Activated naive CD4-positive, alpha-beta T cell treated with anti-CD3 and anti-CD28 coated beads, Interleukin-2, amount 50 U/mL, for 24 hours (primary cell): Measurements from ENCODE around the gene ZNF879.

Experiments used
- H3K27ac Mint-ChIP-seq: one replicate; pipeline ENCODE4 v1.8.0; 2021; ENCODE audit warnings: mild to moderate bottlenecking, mixed read lengths
- H3K27me3 Mint-ChIP-seq: one replicate; pipeline ENCODE4 v1.8.0; 2021; ENCODE audit warnings: mixed read lengths
- H3K36me3 Mint-ChIP-seq: one replicate; pipeline ENCODE4 v1.8.0; 2021; ENCODE audit warnings: mixed read lengths
- H3K4me1 Mint-ChIP-seq: one replicate; pipeline ENCODE4 v1.8.0; 2021; ENCODE audit warnings: mixed read lengths
- H3K4me3 Mint-ChIP-seq: one replicate; pipeline ENCODE4 v1.8.0; 2021; ENCODE audit warnings: mild to moderate bottlenecking, mixed read lengths
- H3K9me3 Mint-ChIP-seq: one replicate; pipeline ENCODE4 v1.8.0; 2021; ENCODE audit warnings: mixed read lengths

ZNF879 gene

GRCh38 chr5:178994580-178995340, 28.8 kb upstream of the ZNF879 start, which contains the start of gene GRM6:
TSS of gene GRM6 (minus strand) at chr5:178995320. CDS start at chr5:178994944, 376 bp downstream.
- Mint-ChIP-seq H3K4me3 (no peak within 1 kb of the TSS), H3K27ac (no peak within 1 kb of the TSS)

GRCh38 chr5:178995341-178995690, 28.3 kb upstream of the ZNF879 start:
- no peaks in the 10 kb centered on the region for H3K4me1 Mint-ChIP-seq
- H3K36me3 Mint-ChIP-seq, result no peaks in the 10 kb centered on the region
- peaks cover 24% of the 10 kb centered on the region for H3K27me3 Mint-ChIP-seq
- no peak overlapping the region for H3K4me3 Mint-ChIP-seq
- H3K9me3 Mint-ChIP-seq, result no peaks in the 10 kb centered on the region
- no peak overlapping the region for H3K27ac Mint-ChIP-seq

More at GRCh38 chr5:178994580-178995340, 28.8 kb upstream of the ZNF879 start, which contains the start of gene GRM6:
- Mint-ChIP-seq H3K4me1 (no peaks in the 10 kb centered on the region), H3K36me3 (no peaks in the 10 kb centered on the region), H3K27me3 (peaks cover 24% of the 10 kb centered on the region), H3K9me3 (no peaks in the 10 kb centered on the region)

GRCh38 chr5:178996156-178996555, 27.4 kb upstream of the ZNF879 start:
- H3K4me3 Mint-ChIP-seq, result no peak overlapping the region
- no peaks in the 10 kb centered on the region for H3K4me1 Mint-ChIP-seq
- no peak overlapping the region for H3K27ac Mint-ChIP-seq
- no peaks in the 10 kb centered on the region for H3K9me3 Mint-ChIP-seq
- H3K27me3 Mint-ChIP-seq, result peaks cover 26% of the 10 kb centered on the region
- peaks cover under 1% of the 10 kb centered on the region for H3K36me3 Mint-ChIP-seq

GRCh38 chr5:178997191-178997590, 26.4 kb upstream of the ZNF879 start:
- Mint-ChIP-seq H3K4me3 (no peak overlapping the region), H3K4me1 (no peaks in the 10 kb centered on the region), H3K9me3 (peaks cover under 1% of the 10 kb centered on the region), H3K36me3 (peaks cover 1% of the 10 kb centered on the region), H3K27ac (no peak overlapping the region), H3K27me3 (peaks cover 22% of the 10 kb centered on the region)

GRCh38 chr5:178998441-178998840, 25.2 kb upstream of the ZNF879 start:
- no peak overlapping the region for H3K4me3 Mint-ChIP-seq
- H3K4me1 Mint-ChIP-seq, result no peaks in the 10 kb centered on the region
- H3K36me3 Mint-ChIP-seq, result peaks cover 1% of the 10 kb centered on the region
- H3K9me3 Mint-ChIP-seq, result peaks cover 6% of the 10 kb centered on the region
- peaks cover 20% of the 10 kb centered on the region for H3K27me3 Mint-ChIP-seq
- no peak overlapping the region for H3K27ac Mint-ChIP-seq

- H3K4me1 Mint-ChIP-seq, result no peaks in the 10 kb centered on the region
- no peaks in the 10 kb centered on the region for H3K36me3 Mint-ChIP-seq
- H3K4me3 Mint-ChIP-seq, result no peak overlapping the region
- H3K27me3 Mint-ChIP-seq, result peaks cover 14% of the 10 kb centered on the region
- peaks cover 26% of the 10 kb centered on the region for H3K9me3 Mint-ChIP-seq
- no peak overlapping the region for H3K27ac Mint-ChIP-seq
These were observed 17.0 kb upstream of the ZNF879 start for GRCh38 chr5:179006564-179006963.

GRCh38 chr5:179008667-179009066, 14.9 kb upstream of the ZNF879 start:
- Mint-ChIP-seq H3K9me3 (peaks cover 25% of the 10 kb centered on the region), H3K4me1 (no peaks in the 10 kb centered on the region), H3K27me3 (peaks cover 6% of the 10 kb centered on the region), H3K27ac (no peak overlapping the region), H3K36me3 (no peaks in the 10 kb centered on the region), H3K4me3 (no peak overlapping the region)

- no peak overlapping the region for H3K27ac Mint-ChIP-seq
- no peaks in the 10 kb centered on the region for H3K27me3 Mint-ChIP-seq
- peaks cover 4% of the 10 kb centered on the region for H3K4me1 Mint-ChIP-seq
- H3K4me3 Mint-ChIP-seq, result no peak overlapping the region
- H3K36me3 Mint-ChIP-seq, result peaks cover 75% of the 10 kb centered on the region
- H3K9me3 Mint-ChIP-seq, result peaks cover 34% of the 10 kb centered on the region
These were observed 9.5 kb downstream of the ZNF879 start for GRCh38 chr5:179033004-179033580.

- Mint-ChIP-seq H3K27ac (no peak overlapping the region), H3K4me3 (no peak overlapping the region), H3K9me3 (peaks cover 30% of the 10 kb centered on the region), H3K36me3 (peaks cover 10% of the 10 kb centered on the region), H3K27me3 (peaks cover 1% of the 10 kb centered on the region), H3K4me1 (no peaks in the 10 kb centered on the region)
These were observed 21.2 kb downstream of the ZNF879 start for GRCh38 chr5:179044765-179045164.

GRCh38 chr5:179051784-179052183, 28.2 kb downstream of the ZNF879 start:
- H3K4me3 Mint-ChIP-seq, result no peak overlapping the region
- no peak overlapping the region for H3K27ac Mint-ChIP-seq
- peaks cover 2% of the 10 kb centered on the region for H3K36me3 Mint-ChIP-seq
- H3K27me3 Mint-ChIP-seq, result peaks cover 3% of the 10 kb centered on the region
- peaks cover 11% of the 10 kb centered on the region for H3K9me3 Mint-ChIP-seq
- H3K4me1 Mint-ChIP-seq, result no peaks in the 10 kb centered on the region

GRCh38 chr5:179054036-179054785, 30.6 kb downstream of the ZNF879 start:
- Mint-ChIP-seq H3K27me3 (peaks cover 6% of the 10 kb centered on the region), H3K4me1 (no peaks in the 10 kb centered on the region), H3K36me3 (no peaks in the 10 kb centered on the region), H3K9me3 (peaks cover 5% of the 10 kb centered on the region), H3K4me3 (no peak overlapping the region), H3K27ac (no peak overlapping the region)

- Mint-ChIP-seq H3K27me3 (peaks cover 6% of the 10 kb centered on the region), H3K27ac (no peak overlapping the region), H3K4me1 (peaks cover 6% of the 10 kb centered on the region), H3K9me3 (peaks cover 10% of the 10 kb centered on the region), H3K4me3 (no peak overlapping the region), H3K36me3 (peaks cover 3% of the 10 kb centered on the region)
These were observed 31.3 kb downstream of the ZNF879 start for GRCh38 chr5:179054876-179055275.

- Mint-ChIP-seq H3K4me1 (peaks cover 9% of the 10 kb centered on the region), H3K36me3 (peaks cover 3% of the 10 kb centered on the region), H3K27ac (no peak overlapping the region), H3K4me3 (no peak overlapping the region), H3K9me3 (peaks cover 10% of the 10 kb centered on the region), H3K27me3 (peaks cover 6% of the 10 kb centered on the region)
These were observed 31.8 kb downstream of the ZNF879 start for GRCh38 chr5:179055436-179055835.

- peaks cover 3% of the 10 kb centered on the region for H3K36me3 Mint-ChIP-seq
- peaks cover 9% of the 10 kb centered on the region for H3K4me1 Mint-ChIP-seq
- H3K9me3 Mint-ChIP-seq, result peaks cover 10% of the 10 kb centered on the region
- H3K27me3 Mint-ChIP-seq, result peaks cover 6% of the 10 kb centered on the region
- no peak overlapping the region for H3K4me3 Mint-ChIP-seq
- H3K27ac Mint-ChIP-seq, result no peak overlapping the region
These were observed 32.2 kb downstream of the ZNF879 start for GRCh38 chr5:179055841-179056240.

GRCh38 chr5:179060116-179061008, 36.8 kb downstream of the ZNF879 start, which contains the start of gene ZNF354C:
TSS of gene ZNF354C (plus strand) at chr5:179060373. CDS start at chr5:179062069, 1,696 bp downstream.
- H3K27me3 Mint-ChIP-seq, result peaks cover 6% of the 10 kb centered on the region
- H3K36me3 Mint-ChIP-seq, result peaks cover 24% of the 10 kb centered on the region
- H3K27ac Mint-ChIP-seq, result peak within 1 kb of the TSS; percentile 95
- H3K4me1 Mint-ChIP-seq, result peaks cover 26% of the 10 kb centered on the region
- H3K9me3 Mint-ChIP-seq, result peaks cover 10% of the 10 kb centered on the region
- peak within 1 kb of the TSS; percentile 96 for H3K4me3 Mint-ChIP-seq
